ENCODE results near the gene MIDN. TPM values are rescaled to one million over a fixed set of nuclear protein-coding genes. Genes with fewer than 3 reads are reported as not detected.
"Not testable (repeated sequence)": the region's sequence is repeated elsewhere in the genome, so short reads cannot be mapped to it uniquely, and the experiment has no call there.

The MIDN gene
- total RNA-seq (ENCODE audit: low replicate concordance) = 23.2 and 32.5 TPM in 2 replicates

DNA sequence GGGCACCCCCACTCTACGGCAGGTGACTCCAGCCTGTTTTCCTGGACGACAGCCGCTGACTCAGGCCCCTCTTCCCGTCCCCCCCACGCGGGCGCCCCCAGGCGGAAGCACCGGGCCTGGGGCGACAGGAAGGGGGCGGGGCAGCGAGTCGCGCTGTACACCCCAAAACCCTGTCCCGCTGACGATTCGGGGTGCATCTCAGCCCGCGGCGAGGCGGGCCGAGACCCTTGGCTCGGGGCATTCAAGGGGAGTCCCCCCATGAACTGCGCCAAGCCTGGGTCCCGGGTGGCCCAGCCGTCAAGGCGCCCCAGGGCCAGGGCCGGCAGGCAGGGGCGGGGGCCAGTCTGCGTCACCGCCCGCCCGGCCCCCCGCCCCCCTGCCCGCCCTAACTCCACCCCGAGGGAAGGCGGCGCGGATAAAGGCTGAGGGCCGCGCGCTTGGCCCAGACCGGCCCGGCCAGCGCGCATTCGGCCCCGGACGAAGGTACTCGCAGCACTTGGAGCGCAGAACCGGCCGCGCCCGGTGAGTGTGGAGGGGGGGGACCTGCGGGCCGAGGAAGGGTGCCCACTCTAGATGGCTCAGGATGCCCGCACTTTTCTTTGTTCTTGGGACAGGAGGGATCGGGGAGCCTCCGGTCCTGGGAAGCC lies at the start of gene MIDN:
MIDN (plus strand) TSS at position 445 of the 647 bp plus-strand sequence. CDS start 1,714 bp downstream, outside the sequence.
- DNase-seq (ENCODE audit: low read depth) = peak; percentile 88
- TF ChIP-seq CTCF (IDR thresholded peaks at IDR 0.05; ENCODE audit: insufficient read depth, low read length) = peak; percentile 28
- peak within 1 kb of the TSS; percentile 78 for H3K4me3 ChIP-seq (ENCODE audit: low read depth, low read length)

GRCh38 chr19:1199531-1199930 lies 48.9 kb upstream of the MIDN start:
- DNase-seq (ENCODE audit: low read depth) = no peak
- TF ChIP-seq CTCF (IDR thresholded peaks at IDR 0.05; ENCODE audit: insufficient read depth, low read length) = no peak
- no peak overlapping the region for H3K4me3 ChIP-seq (ENCODE audit: low read depth, low read length)

DNA sequence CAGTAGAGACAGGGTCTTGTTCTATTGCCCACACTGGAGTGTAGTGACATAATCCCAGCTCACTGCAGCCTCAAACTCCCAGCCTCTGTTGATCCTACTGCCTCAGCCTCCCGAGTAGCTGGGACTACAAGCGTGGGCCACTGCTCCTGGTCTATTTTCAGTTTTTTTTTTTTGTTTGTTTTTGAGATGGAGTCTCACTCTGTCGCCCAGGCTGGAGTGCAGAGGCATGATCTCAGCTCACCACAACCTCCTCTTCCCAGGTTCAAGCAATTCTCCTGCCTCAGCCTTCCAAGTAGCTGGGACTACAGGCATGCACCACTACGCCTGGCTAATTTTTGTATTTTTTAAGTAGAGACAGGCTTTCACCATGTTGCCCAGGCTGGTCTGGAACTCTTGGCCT lies 47.8 kb upstream of the MIDN start:
- DNase-seq (ENCODE audit: low read depth); H3K4me3 ChIP-seq (ENCODE audit: low read depth, low read length): not testable (repeated sequence)

DNA sequence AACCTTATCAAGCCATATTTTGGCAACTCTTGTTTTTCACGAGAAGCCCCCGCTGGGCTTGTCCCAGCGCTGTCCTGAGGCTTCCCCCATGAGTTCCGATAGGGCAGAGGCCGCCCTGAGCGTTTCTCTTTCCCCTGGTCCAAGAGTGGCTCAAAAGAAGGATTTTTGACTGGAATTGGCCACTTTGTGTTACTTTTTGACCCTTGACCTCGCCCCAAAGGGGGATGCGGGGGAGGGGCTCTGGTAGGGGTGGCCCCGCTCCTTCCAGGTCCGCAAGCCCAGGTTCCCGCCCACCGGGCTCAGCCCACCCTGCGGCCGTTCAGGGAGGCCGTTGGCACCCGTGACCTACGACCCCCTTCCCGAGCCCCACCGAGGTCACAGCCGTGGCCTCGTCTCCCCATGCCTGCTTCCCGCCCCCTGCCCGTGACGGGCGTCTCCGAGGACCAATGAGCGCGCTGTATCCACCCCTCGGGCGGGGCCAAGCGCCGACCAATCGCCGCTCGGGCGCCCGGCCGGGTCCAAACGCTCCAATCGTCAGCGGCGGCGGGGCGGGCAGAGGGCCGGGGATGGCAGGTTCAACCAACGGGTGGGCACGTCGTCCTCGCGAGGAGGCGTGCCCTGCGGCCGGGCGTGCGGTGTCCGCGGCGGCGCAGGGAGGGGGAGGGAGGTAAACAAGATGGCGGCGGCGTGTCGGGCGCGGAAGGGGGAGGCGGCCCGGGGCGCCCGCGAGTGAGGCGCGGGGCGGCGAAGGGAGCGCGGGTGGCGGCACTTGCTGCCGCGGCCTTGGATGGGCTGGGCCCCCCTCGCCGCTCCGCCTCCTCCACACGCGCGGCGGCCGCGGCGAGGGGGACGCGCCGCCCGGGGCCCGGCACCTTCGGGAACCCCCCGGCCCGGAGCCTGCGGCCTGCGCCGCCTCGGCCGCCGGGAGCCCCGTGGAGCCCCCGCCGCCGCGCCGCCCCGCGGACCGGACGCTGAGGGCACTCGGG lies 43.0 kb upstream of the MIDN start, which contains the start of gene STK11:
STK11 (plus strand) TSS at position 665 of the 986 bp plus-strand sequence. CDS start 1,136 bp downstream, outside the sequence.
- DNase-seq (ENCODE audit: low read depth) = peak; percentile 94
- no peak for TF ChIP-seq CTCF (IDR thresholded peaks at IDR 0.05; ENCODE audit: insufficient read depth, low read length)
- H3K4me3 ChIP-seq (ENCODE audit: low read depth, low read length) = peak within 1 kb of the TSS; percentile 82

DNA sequence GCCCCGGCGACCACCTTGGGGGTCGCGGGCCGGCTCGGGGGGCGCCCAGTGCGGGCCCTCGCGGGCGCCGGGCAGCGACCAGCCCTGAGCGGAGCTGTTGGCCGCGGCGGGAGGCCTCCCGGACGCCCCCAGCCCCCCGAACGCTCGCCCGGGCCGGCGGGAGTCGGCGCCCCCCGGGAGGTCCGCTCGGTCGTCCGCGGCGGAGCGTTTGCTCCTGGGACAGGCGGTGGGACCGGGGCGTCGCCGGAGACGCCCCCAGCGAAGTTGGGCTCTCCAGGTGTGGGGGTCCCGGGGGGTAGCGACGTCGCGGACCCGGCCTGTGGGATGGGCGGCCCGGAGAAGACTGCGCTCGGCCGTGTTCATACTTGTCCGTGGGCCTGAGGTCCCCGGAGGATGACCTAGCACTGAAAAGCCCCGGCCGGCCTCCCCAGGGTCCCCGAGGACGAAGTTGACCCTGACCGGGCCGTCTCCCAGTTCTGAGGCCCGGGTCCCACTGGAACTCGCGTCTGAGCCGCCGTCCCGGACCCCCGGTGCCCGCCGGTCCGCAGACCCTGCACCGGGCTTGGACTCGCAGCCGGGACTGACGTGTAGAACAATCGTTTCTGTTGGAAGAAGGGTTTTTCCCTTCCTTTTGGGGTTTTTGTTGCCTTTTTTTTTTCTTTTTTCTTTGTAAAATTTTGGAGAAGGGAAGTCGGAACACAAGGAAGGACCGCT lies 42.1 kb upstream of the MIDN start:
- no peak for DNase-seq (ENCODE audit: low read depth)
- TF ChIP-seq CTCF (IDR thresholded peaks at IDR 0.05; ENCODE audit: insufficient read depth, low read length) = no peak
- peak overlapping the region; percentile 82 for H3K4me3 ChIP-seq (ENCODE audit: low read depth, low read length)

- no peak for TF ChIP-seq CTCF (IDR thresholded peaks at IDR 0.05; ENCODE audit: insufficient read depth, low read length)
- peak; percentile 26 for DNase-seq (ENCODE audit: low read depth)
- peak overlapping the region; percentile 82 for H3K4me3 ChIP-seq (ENCODE audit: low read depth, low read length)
These were observed 41.4 kb upstream of the MIDN start for GRCh38 chr19:1206864-1207450.

- DNase-seq (ENCODE audit: low read depth) = peak; percentile 32
- H3K4me3 ChIP-seq (ENCODE audit: low read depth, low read length) = not testable (repeated sequence)
These were observed 39.6 kb upstream of the MIDN start for GRCh38 chr19:1208830-1209229.
